Ovary (tissue), 3 donors: ENCODE measurements around the gene TRIM33.

ENCODE experiments used
- EP300 ChIP-seq: sonication (generic); formaldehyde crosslinking; IDR thresholded peaks from one replicate; pipeline ENCODE4 v1.6.1; 2017; ENCODE audit warnings: antibody characterized with exemption
- TF ChIP-seq, protein P1 (sequence below), 3 donors: fragments of 450-650 bp in 2 of 3; fragments of 200-600 bp in 1 of 3; IDR thresholded peaks; one replicate each; pipeline versions ENCODE4 v1.5.1 to v1.8.0; 2016 to 2022; ENCODE audit warnings: antibody characterized with exemption in 3 of 3, mild to moderate bottlenecking in 1 of 3
- donor health status: DM: no; HTN: no; CAD: no.

- no peak for TF ChIP-seq EP300
- TF ChIP-seq, protein P1, sequence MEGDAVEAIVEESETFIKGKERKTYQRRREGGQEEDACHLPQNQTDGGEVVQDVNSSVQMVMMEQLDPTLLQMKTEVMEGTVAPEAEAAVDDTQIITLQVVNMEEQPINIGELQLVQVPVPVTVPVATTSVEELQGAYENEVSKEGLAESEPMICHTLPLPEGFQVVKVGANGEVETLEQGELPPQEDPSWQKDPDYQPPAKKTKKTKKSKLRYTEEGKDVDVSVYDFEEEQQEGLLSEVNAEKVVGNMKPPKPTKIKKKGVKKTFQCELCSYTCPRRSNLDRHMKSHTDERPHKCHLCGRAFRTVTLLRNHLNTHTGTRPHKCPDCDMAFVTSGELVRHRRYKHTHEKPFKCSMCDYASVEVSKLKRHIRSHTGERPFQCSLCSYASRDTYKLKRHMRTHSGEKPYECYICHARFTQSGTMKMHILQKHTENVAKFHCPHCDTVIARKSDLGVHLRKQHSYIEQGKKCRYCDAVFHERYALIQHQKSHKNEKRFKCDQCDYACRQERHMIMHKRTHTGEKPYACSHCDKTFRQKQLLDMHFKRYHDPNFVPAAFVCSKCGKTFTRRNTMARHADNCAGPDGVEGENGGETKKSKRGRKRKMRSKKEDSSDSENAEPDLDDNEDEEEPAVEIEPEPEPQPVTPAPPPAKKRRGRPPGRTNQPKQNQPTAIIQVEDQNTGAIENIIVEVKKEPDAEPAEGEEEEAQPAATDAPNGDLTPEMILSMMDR (IDR thresholded peaks at IDR 0.05), result no peak
These were observed 141.1 kb downstream of the TRIM33 start for GRCh38 chr1:114369930-114370329.
